ENCODE results near the gene SEC14L6.

SEC14L6 gene

GRCh38 chr22:30531651-30532608 lies 14.6 kb downstream of the SEC14L6 start:
- DNase-seq, result no peak

DNA sequence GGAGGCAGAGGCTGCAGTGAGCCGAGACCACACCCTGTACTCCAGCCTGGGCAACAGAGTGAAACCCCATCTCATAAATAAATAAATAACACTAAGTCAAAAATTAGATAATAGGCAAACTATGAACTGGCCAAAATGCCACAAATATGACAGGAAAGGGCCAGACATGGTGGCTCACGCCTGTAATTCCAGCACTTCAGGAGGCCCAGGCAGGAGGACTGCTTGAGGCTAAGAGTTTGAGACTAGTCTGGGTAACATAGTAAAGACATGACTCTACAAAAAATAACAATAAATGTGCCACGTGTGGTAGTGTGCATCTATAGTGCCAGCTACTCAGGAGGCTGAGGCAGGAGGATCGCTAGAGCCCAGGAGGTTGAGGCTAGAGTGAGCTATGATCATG lies 19.9 kb downstream of the SEC14L6 start:
- DNase-seq, result no peak

GRCh38 chr22:30523646-30524489 lies 22.7 kb downstream of the SEC14L6 start:
- DNase-seq, result no peak

DNA sequence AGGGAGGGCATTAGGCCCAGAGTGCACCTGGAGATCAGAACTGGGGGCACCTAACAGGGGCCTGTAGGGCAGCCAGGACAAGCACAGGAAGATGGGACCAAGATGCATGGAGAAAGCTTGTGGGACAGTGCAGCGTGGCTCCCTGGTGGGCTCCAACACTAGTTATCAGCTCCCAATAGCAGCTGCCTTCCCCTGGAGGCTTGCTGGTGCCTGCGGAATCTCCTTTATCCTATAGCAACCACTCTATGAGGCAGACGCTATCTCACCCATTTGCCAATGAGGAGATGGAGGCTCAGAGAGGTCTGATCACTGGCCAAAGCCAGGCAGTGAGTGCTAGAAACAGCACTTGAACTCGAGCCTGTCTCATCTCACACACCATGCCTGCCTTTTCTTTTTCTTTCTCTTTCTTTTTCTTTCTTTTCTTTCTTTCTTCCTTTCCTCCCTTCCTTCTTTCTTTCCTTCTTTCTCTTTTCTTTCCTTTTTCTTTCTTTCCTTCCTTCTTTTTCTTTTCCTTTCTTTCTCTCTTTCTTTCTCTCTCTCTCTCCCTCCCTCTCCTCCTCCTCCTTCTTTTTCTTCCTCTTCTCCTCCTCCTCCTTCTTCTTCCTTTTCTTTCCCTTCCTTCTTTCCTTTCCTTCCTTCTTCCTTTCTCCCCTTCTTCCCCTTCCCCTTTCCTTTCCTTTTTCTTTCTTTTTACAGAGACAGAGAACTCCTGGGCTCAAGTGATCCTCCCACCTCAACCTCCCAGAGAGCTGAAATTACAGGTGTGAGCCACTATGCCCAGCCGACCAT lies 25.0 kb downstream of the SEC14L6 start:
- DNase-seq, result no peak

- DNase-seq, result no peak
Measured at GRCh38 chr22:30519842-30520425, 26.6 kb downstream of the SEC14L6 start.

DNA sequence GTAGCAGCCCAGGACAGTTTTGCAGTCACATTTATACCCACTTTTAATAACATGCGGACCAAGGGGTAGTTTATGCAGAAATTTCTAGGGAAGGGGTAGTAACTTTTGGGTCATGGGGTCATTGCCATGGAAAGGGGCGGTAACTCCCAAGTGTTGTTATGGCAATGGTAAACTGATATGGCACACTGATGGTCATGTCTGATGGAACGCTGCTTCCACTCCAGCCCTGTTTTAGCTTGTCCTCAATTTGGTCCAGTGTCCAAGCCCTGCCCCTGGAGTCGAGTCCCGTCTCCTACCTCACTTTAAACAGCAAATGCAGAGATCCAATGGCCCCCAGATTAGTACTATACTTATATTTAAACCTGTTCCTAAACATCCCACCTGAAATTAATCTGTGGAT lies 29.8 kb downstream of the SEC14L6 start:
- no peak for DNase-seq

DNA sequence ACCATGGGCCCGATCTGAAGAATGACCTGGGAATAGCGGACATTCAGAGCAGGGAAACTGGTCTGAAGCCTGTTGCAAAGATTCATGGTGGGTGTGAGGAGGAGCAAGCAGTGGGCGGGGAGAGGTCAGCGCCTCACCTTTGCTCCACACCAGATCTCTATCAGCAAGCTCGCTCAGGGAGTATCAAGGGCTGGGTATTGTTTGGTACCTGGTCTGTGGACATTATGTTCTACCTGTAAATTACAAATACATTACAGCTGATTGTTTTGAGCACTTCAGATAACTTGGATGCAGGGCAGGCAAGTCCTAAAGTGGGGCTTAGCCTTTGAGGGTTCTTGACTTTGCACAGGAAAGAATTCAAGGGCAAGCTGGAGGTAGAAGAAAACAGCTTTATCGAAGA lies 30.3 kb downstream of the SEC14L6 start:
- DNase-seq, result no peak

DNA sequence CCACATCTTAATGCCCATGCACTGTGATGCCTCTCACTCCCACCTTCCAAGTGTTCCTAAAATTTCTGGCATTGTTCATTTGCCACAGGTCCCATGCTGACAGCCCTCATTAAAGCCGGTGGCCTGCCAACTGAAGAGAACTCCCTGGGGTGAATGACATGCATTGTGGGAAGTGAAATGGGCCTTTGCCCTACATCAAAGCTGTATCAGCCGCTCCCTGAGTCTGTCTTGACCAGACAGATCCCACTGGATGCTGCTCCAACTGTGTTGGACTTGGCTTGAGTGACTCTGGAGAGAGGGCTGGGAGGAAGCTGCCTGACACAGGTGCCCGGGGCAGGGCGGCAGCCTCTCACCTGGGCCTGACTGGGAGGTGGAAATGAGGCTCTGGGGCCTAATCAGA lies 32.3 kb downstream of the SEC14L6 start:
- DNase-seq, result no peak

DNA sequence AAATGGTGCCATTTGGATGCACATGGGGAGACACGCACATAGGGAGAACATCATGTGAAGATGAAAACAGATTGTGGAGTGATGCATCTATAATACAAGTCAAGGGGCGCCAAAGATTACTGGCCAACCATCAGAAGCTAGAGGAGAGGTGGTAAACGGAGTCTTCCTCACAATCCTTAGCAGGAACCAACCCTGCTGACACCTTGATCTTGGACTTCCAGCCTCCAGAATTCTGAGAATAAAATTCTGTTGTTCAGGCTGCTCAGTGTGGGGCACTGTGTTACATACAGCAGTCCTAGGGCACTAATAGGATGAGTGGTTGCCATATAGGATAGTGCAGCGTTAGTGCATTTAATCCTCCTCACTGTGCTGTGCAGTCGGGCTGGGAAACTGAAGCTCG lies 33.1 kb downstream of the SEC14L6 start:
- DNase-seq, result no peak

DNA sequence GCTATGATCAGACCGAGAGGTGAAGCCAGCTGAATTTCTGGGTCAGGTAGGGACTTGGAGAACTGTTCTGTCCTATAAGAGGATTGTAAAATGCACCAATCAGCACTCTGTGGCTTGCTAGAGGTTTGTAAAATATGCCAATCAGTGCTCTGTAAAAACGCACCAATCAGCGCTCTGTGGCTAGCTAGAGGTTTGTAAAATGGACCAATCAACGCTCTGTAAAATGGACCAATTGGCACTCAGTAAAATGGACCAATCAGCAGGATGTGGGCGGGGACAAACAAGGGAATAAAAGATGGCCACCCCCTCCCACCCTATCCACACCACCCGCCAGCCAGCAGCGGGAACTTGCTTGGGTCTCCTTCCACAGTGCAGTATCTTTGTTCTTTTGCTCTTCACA lies 34.6 kb downstream of the SEC14L6 start:
- no peak for DNase-seq

DNA sequence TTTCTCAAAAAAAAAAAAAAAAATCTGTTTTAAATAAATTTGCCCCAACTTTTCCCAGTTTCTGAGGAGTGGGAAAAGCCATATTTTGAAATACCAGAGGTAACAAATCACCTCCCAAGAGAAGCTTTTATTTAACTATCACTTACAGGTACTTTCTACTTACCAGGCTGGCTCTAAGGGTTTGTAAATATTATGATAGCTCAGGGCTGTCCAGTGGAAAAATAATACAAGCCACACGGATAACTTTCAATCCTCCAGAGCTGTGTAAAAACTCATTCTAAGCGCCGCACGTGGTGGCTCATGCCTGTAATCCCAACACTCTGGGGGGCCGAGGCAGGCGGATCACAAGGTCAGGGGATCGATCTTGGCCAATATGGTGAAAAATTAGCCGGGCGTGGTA lies 35.4 kb downstream of the SEC14L6 start:
- no peak for DNase-seq

GRCh38 chr22:30508216-30508615 lies 38.3 kb downstream of the SEC14L6 start:
- no peak for DNase-seq

DNA sequence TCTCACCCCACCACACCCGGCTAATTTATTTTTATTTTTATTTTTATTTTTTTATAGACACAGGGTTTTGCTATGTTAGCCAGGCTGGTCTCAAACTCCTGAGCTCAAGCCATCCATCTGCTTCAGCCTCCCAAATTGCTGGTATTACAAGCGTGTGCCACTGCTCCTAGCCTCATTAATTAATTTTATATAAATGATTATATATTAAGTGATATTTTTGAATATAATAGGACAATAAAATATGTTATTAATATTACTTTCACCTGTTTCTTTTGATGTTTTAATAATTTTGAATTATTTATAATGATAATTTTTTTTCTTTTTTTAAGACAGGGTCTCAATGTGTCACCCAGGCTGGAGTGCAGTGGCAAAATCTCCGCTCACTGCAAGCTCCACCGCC lies 38.9 kb downstream of the SEC14L6 start:
- DNase-seq, result no peak

- no peak for DNase-seq
Measured at GRCh38 chr22:30506507-30506968, 40.0 kb downstream of the SEC14L6 start.

- no peak for DNase-seq
Measured at GRCh38 chr22:30503551-30503950, 43.0 kb downstream of the SEC14L6 start.

- DNase-seq, result no peak
Measured at GRCh38 chr22:30502911-30503310, 43.6 kb downstream of the SEC14L6 start.

GRCh38 chr22:30502153-30502552 lies 44.4 kb downstream of the SEC14L6 start:
- DNase-seq, result no peak

GRCh38 chr22:30500628-30501027 lies 45.9 kb downstream of the SEC14L6 start:
- no peak for DNase-seq

DNA sequence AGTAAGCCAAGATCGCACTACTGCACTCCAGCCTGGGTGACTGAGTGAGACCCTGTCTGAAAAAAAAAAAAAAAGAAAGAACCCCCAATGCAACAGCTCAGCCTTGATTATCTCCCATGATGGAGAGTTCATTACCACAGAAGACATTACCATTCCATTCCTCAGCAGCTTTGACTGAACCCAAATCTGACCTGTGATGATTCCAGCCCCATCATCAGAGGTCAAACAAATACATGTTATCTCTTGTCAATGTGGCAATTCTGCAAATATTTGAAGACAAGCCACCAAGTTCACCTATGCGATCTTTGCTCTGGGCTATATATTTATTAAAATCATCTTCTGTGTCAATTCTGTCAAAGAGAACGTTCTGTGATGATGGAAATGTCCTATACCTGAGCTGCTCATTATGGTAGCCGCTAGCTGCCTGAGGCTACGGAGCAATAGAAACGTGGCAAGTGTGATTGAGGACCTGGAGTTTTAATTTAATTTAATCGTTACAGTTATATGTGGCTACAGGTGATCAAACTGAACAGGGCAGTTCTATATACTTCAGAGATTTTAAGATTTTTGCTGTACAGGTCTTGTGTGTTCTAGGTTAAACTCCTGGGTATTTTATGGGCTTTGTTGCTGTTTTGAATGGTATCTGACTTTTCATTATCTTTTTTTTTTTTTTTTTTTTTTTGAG lies 48.9 kb downstream of the SEC14L6 start:
- no peak for DNase-seq

DNA sequence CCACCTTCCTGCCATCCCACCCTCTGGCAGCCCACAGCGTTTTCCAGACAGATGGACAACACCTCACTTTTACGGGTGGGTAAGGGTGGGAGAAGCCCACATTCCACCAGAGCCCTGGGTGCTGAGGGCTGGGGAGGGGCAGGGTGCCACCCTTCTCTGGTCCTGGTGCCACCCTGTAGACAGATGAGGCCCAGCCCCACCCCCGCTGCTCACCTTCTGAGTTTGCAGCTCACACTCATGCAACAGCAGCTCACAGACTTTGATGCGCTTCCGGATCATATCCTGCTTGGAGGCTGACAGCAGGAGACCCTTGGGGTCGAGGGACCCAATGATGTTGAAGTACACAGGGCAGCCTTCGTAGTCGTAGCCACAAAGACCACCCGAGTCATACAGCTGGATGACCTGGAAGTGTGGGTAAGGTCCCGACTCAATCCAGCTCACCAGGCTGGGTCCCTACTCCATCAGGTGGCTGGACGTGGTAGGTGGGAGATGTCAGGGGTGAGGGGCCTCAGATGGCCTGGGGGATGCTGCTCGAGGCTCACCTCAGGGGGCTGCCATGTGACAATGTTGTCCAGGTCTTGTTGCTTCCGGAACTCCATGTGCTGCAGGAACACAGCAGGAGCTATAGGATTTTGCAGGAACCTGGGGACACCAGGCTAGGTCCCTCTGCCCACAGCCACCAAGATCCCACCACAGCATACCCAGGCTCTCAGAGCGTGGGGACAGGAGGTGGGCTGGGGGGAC lies 51.3 kb downstream of the SEC14L6 start:
- no peak for DNase-seq

DNA sequence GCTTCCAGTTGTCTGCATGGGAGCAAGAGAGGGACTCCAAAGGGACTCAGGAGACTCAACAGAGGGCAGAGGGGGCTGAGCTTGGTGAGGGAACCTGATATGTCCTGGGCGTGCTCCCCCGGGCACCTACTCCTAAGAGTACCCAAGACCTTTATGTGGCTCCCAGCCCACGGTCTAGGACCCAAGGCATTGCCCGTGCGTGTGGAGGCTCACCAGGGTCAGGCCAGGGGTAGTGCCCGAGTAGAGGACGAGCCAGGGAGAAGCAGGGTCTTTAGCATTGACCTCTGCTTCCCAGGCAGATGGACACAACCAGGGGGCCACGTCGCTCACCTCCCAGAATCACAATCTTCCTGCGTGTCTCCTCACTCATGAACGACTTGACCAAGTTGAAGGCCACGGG lies 54.4 kb downstream of the SEC14L6 start:
- DNase-seq, result no peak

All from SHP77 treated with DMSO at 0.1 percent for 48 hours (cell line).